T-helper 9 cell (primary cell): ENCODE results near the gene RTRAF.

Experiments used
- DNase-seq: peaks from one replicate; pipeline ENCODE4 v3.0.0-alpha.2; 2020

RTRAF gene

DNA sequence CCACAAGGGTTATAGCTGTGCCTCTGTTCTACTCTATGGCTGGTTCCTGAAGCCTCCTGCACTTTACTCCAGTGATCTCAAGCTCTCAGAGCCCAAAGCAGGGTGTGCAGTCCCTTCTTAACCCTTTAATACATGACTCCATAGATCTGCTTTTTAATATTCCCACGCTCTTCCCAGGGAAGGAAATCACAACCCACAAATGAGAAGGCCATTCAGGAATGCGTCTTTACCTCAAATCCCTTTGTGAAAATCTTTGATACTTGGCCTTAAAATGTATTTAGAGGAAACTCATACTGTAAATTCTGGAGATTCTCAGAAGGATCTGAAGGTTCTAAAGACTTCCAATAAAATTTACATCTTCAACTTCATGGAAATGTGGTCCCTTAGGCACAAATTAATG is 62.5 kb downstream of the RTRAF start:
- no peak for DNase-seq

DNA sequence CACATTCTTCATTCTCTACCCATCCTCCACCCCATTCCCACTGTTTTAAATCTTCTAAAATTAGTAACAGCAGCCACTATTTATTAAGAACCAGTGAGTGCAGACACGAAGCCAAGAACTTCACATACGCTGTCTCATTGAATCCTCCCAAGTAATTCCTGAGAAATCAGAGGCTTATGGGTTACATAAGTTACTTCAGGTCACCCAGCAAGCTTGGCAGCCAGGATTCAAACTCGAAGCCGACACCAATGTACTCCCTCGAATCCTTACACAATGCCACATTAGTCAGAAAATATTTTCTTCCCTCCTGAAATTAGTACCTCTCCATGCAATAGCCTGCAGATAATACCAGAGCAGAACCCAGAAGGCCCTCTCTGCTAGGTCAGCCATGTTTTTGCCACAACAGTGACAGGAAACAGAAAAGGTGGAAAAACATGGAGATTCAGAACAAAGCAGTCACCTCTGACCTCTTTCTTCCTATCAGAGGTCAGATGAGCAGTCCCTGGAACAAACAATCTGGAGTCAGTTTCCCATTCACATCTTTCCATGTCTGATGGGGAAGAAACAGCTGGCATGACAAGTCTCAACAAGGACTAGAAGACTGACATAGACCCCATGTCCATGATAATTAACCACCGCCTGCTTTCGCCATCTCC is 63.1 kb downstream of the RTRAF start:
- DNase-seq = no peak

DNA sequence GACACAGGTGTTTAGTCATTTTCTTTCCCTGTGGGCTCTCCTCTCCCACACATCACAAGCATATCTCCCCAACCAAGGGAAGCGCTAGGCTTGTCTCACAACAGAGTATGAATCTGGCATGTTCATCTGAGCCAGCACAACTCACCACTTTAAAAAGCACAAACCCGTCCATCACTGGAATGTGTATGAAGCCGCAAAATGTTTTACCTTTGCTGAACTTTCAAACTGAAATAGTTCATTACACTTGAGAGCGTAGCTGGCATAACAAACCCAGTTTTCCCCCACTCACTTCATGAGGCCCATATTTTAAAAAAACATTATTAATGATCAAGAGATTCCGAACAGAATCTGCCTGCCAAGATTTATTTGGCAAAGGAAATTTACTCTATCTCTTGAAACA is 63.7 kb downstream of the RTRAF start:
- no peak for DNase-seq

DNA sequence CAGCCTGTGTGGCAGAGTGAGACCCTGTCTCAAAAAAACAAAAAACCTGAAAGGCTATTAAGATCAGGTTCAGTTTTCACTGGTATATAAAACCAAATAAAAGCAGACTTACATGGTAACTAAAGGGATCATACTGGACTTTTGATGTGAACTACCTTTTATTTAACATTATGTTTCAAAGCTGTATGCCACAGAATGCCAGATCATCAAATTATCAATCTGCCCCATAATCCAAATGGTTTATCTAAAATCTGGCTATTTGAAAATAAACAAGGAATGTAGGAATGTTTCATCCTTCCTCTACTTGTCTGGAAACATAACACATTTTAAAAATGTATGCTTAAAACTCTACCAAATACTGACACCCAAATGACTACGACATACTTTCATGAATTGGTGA is 65.3 kb downstream of the RTRAF start:
- no peak for DNase-seq

DNA sequence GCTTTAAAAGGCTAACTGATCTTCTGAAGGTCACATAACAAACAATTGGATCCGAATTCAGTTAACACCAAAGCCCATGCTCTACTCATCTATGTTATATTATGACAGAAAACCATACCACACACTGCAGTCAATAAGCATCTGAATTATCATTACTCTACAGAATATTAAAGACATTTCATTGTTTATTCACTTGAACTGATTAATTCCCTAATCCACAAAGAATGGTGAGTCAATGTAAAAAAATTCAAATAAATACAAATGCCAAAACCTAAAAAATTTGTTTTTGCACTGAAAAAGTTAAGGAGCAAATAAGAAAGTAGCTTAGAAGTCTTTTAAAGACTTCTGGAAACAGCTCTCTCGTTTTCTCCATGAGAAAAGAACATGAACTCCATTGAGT is 65.8 kb downstream of the RTRAF start:
- no peak for DNase-seq

DNA sequence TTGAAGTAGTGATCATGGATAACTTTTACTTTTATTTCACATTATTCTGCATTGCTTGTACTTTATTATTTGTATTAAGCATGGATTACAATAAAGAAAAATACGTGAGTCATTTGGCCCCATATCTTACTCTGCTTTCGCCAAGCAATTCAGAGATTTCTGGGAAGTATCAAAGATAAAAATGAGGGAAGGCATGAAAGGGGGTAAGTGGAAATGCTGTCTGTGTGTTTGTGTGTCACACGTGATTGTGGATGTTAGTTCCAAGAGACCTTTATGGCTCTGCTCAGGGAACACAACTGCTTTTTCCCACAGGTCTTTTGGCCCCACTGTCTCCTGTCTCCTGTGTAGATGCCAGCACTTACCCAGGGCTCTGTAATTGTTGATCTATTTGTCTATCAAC is 69.0 kb downstream of the RTRAF start:
- no peak for DNase-seq

DNA sequence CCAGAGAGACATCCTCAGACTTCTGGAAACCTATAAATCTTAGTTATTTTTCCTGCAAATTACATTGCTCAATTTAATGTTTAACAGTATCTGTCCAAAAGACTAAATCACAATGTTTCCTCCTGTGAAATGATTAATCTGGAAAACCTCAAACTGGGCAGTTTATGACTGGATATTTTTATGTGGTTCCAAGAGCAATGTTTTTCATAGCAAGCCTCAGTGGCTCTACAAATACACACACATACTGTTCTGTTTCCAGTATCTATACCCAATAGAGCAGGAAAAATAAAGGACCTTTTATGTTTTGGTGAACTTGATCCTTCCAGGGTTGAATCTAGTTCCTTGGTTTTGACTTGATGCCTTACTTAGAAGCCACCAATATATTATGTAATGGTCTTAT is 70.3 kb downstream of the RTRAF start:
- DNase-seq = no peak

DNA sequence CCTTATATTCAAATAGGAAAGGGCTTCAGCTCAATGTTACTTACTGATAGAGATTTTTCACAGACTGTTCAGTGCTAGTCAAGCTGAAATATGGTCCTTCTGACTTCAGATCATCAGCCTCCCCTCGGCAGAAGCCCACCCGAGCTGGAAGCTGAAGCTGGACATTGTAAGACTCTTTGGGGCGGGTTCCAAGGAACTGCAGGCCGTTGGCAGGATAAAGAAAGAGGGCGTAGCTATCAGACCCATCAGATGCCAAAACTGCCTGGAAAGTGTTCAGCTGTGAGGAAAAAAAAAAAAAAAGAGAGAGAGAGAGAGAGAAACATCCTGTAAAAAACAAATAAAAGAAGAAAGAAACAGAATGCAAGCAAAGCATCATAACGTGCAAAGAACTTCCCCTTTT is 70.7 kb downstream of the RTRAF start:
- no peak for DNase-seq
